GM23338 (cell line): ENCODE results near the gene UQCRC1. TPM values are rescaled to one million over a fixed set of nuclear protein-coding genes. Genes with fewer than 3 reads are reported as not detected.

Experiments used
- ATAC-seq: fragments of 200-7000 bp; cut with Tn5 transposase; 3 replicates; pipeline ENCODE4 v1.9.1; 2020
- DNase-seq: peaks from one replicate; pipeline ENCODE4 v3.0.0-alpha.2; 2015; ENCODE audit warnings: low spot score
- H2AFZ ChIP-seq: fragments of 200-600 bp; sonication (generic); 2 replicates; pipeline ENCODE4 v1.8.0; 2016; ENCODE audit warnings: antibody characterized with exemption, mild to moderate bottlenecking, moderate library complexity
- H3F3A ChIP-seq: fragments of 200-600 bp; sonication (generic); replicated peaks from 2 replicates; pipeline ENCODE4 v1.8.0; 2017; ENCODE audit warnings: antibody characterized with exemption, mixed run types, low read depth
- H3K27ac ChIP-seq: fragments of 200-600 bp; sonication (generic); 2 replicates; pipeline ENCODE4 v1.6.1; 2016; ENCODE audit warnings: low read depth
- H3K27me3 ChIP-seq: fragments of 200-600 bp; sonication (generic); 2 replicates; pipeline ENCODE4 v1.8.0; 2016; ENCODE audit warnings: mild to moderate bottlenecking, mixed run types, moderate library complexity; ENCODE audit not compliant: insufficient read depth
- H3K36me3 ChIP-seq: fragments of 200-600 bp; sonication (generic); 2 replicates; pipeline ENCODE4 v1.8.0; 2016; ENCODE audit warnings: mild to moderate bottlenecking; ENCODE audit not compliant: insufficient read depth
- H3K4me1 ChIP-seq: fragments of 200-600 bp; sonication (generic); 2 replicates; pipeline ENCODE4 v1.8.0; 2016; ENCODE audit warnings: mild to moderate bottlenecking, moderate library complexity; ENCODE audit not compliant: insufficient read depth
- H3K4me2 ChIP-seq: fragments of 200-600 bp; sonication (generic); 2 replicates; pipeline ENCODE4 v1.7.1; 2017; ENCODE audit warnings: mixed run types
- H3K4me3 ChIP-seq: fragments of 200-600 bp; sonication (generic); 2 replicates; pipeline ENCODE4 v1.6.1; 2016; ENCODE audit warnings: mixed run types
- H3K79me2 ChIP-seq: fragments of 200-600 bp; sonication (generic); replicated peaks from 2 replicates; pipeline ENCODE4 v1.8.0; 2017; ENCODE audit warnings: mild to moderate bottlenecking; ENCODE audit not compliant: insufficient read depth
- H3K9me2 ChIP-seq: fragments of 200-600 bp; sonication (generic); 2 replicates; pipeline ENCODE4 v1.8.0; 2017; ENCODE audit not compliant: insufficient read depth
- H4K20me1 ChIP-seq: fragments of 200-600 bp; sonication (generic); replicated peaks from 2 replicates; pipeline ENCODE4 v1.8.0; 2017; ENCODE audit warnings: mild to moderate bottlenecking; ENCODE audit not compliant: insufficient read depth
- H3K27ac Mint-ChIP-seq: 2 replicates; pipeline ENCODE4 v1.8.0; 2020; ENCODE audit warnings: inconsistent platforms, mild to moderate bottlenecking, moderate library complexity, mixed read lengths
- H3K27me3 Mint-ChIP-seq: 3 replicates; pipeline ENCODE4 v1.8.0; 2022; ENCODE audit warnings: low read depth, mild to moderate bottlenecking, moderate library complexity, mixed read lengths, inconsistent platforms; ENCODE audit not compliant: insufficient read depth, poor library complexity
- H3K36me3 Mint-ChIP-seq: 3 replicates; pipeline ENCODE4 v1.8.0; 2021; ENCODE audit warnings: low read depth, mild to moderate bottlenecking, inconsistent platforms, moderate library complexity, mixed read lengths
- H3K4me1 Mint-ChIP-seq: 3 replicates; pipeline ENCODE4 v1.8.0; 2020; ENCODE audit warnings: mild to moderate bottlenecking, inconsistent platforms, mixed read lengths
- H3K4me3 Mint-ChIP-seq: 3 replicates; pipeline ENCODE4 v1.8.0; 2021; ENCODE audit warnings: moderate library complexity, mild to moderate bottlenecking, inconsistent platforms, mixed read lengths
- H3K9me3 Mint-ChIP-seq: 3 replicates; pipeline ENCODE4 v1.8.0; 2020; ENCODE audit warnings: moderate library complexity, mild to moderate bottlenecking, inconsistent platforms, mixed read lengths
- CREB1 ChIP-seq: fragments of 250-450 bp; sonication (Bioruptor Pico); IDR thresholded peaks from 2 replicates; pipeline ENCODE4 v1.5.0; 2020; ENCODE audit warnings: low read depth, mild to moderate bottlenecking, moderate library complexity
- EZH2 ChIP-seq: fragments of 200-600 bp; sonication (generic); IDR thresholded peaks from one replicate; pipeline ENCODE4 v1.8.0; 2017; ENCODE audit warnings: antibody characterized with exemption, mild to moderate bottlenecking, low read depth; ENCODE audit not compliant: unreplicated experiment
- EZH2phosphoT487 ChIP-seq: fragments of 200-600 bp; sonication (generic); IDR thresholded peaks from one replicate; pipeline ENCODE4 v1.8.1; 2018; ENCODE audit warnings: antibody characterized with exemption; ENCODE audit not compliant: unreplicated experiment
- JUNB ChIP-seq: IDR thresholded peaks from one replicate; pipeline ENCODE4 v1.6.1; 2016; ENCODE audit warnings: antibody characterized with exemption; ENCODE audit not compliant: unreplicated experiment
- NANOG ChIP-seq: IDR thresholded peaks from 2 replicates; pipeline ENCODE4 v1.6.1; 2016; ENCODE audit warnings: antibody characterized with exemption, borderline replicate concordance
- POLR2AphosphoS5 ChIP-seq: IDR thresholded peaks from 2 replicates; pipeline ENCODE4 v1.6.1; 2016; ENCODE audit warnings: antibody characterized with exemption, low read depth
- STAT1 ChIP-seq: IDR thresholded peaks from one replicate; pipeline ENCODE4 v1.6.1; 2016; ENCODE audit warnings: antibody characterized with exemption; ENCODE audit not compliant: unreplicated experiment
- ZNF114 ChIP-seq: fragments of 250-450 bp; sonication (Bioruptor Pico); IDR thresholded peaks from 2 replicates; pipeline ENCODE4 v1.5.0; 2020; ENCODE audit warnings: mild to moderate bottlenecking, moderate library complexity
- ZNF331 ChIP-seq: fragments of 250-450 bp; sonication (Bioruptor Pico); IDR thresholded peaks from 2 replicates; pipeline ENCODE4 v1.5.0; 2020; ENCODE audit warnings: low read depth, mild to moderate bottlenecking, moderate library complexity
- polyA plus RNA-seq: library from polyadenylated mRNA; unstranded; fragments of >200 nt; fragmentation: Nextera tagmentation; extraction: Ambion mirVana; gene quantifications from 2 replicates; pipeline ENCODE4 v1.2.1, GENCODE V29; 2016
- total RNA-seq: library from RNA; depleted of rRNA; stranded (reverse); fragments of >200 nt; shearing (Covaris generic); gene quantifications from 2 replicates; pipeline ENCODE4 v1.2.3, GENCODE V29; 2014
- TF ChIP-seq, protein P1 (sequence below): IDR thresholded peaks from 2 replicates; pipeline ENCODE4 v1.6.1; 2016; ENCODE audit warnings: antibody characterized with exemption
- TF ChIP-seq, protein P2 (sequence below): fragments of 250-450 bp; sonication (Bioruptor Pico); IDR thresholded peaks from 2 replicates; pipeline ENCODE4 v1.5.0; 2020; ENCODE audit warnings: mild to moderate bottlenecking, moderate library complexity
- TF ChIP-seq, protein P3 (sequence below), 2 experiments: fragments of 200-600 bp in 1 of 2; sonication (generic) in 1 of 2; conservative IDR thresholded peaks; 2 replicates each; pipeline versions ENCODE4 v1.5.1 to v1.6.1; 2016 to 2017; ENCODE audit warnings: antibody characterized with exemption in 2 of 2, low read depth in 2 of 2, mild to moderate bottlenecking in 2 of 2, moderate library complexity in 1 of 2
- TF ChIP-seq, protein P4 (sequence below): IDR thresholded peaks from one replicate; pipeline ENCODE4 v1.6.1; 2018; ENCODE audit warnings: antibody characterized with exemption; ENCODE audit not compliant: unreplicated experiment

The UQCRC1 gene
- total and polyA plus RNA-seq, 2 experiments from 2014 or later, result 232 to 439 TPM

DNA sequence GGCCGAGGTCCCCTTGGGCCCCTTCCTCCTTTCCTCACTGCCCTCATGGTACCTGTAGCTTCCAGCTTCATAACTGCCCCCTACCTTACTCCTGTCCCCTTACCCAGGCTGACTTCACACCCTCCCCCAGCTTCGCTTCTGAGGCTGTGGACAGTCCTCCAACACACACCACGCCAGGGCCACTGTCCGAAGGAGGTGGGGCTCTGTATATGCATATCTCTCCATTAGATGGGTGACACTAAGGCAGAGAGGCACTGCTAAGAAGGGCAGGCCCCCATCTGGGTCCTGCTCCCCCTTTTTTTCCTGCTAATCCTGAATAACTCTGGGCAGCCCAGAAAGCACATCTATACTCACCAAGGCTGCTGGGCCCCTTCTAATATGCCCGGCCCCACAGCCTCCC lies 13.3 kb downstream of the UQCRC1 start:
- Histone ChIP-seq H3K79me2 (no peaks in the 10 kb centered on the region), H4K20me1 (no peaks in the 10 kb centered on the region; the same call in 1 of the 2 replicates), H3K36me3 (0 out of 2 replicates have a peak, but pooled peaks cover 6% of the 10 kb centered on the region), H3K27me3 (peaks cover 11% of the 10 kb centered on the region; the same call in 1 of the 2 replicates), H3K4me3 (peak overlapping the region; percentile 59; the same call in 1 of the 2 replicates), H3K4me1 (peaks cover 17% of the 10 kb centered on the region; the same call in 1 of the 2 replicates), H2AFZ (no peak overlapping the region), H3K4me2 (peak overlapping the region; percentile 88; the same call in 1 of the 2 replicates), H3F3A (0 out of 2 replicates have a peak, but pooled peaks cover 7% of the 10 kb centered on the region), H3K27ac (no peak overlapping the region), H3K9me2 (no peaks in the 10 kb centered on the region)
- no peaks in the 10 kb centered on the region for H3K9me3 Mint-ChIP-seq
- H3K27ac Mint-ChIP-seq, result no peak overlapping the region; the same call in 1 of the 2 replicates
- H3K4me1 Mint-ChIP-seq, result peaks cover 12% of the 10 kb centered on the region
- ATAC-seq (no peak), DNase-seq (no peak)
- TF ChIP-seq EZH2phosphoT487 (no peak), NANOG (no peak), POLR2AphosphoS5 (no peak), ZNF114 (CRISPR knock-in tag) (no peak), EZH2 (no peak), JUNB (no peak), CREB1 (CRISPR knock-in tag) (no peak), STAT1 (no peak), ZNF331 (CRISPR knock-in tag) (no peak)
- TF ChIP-seq, protein P1, sequence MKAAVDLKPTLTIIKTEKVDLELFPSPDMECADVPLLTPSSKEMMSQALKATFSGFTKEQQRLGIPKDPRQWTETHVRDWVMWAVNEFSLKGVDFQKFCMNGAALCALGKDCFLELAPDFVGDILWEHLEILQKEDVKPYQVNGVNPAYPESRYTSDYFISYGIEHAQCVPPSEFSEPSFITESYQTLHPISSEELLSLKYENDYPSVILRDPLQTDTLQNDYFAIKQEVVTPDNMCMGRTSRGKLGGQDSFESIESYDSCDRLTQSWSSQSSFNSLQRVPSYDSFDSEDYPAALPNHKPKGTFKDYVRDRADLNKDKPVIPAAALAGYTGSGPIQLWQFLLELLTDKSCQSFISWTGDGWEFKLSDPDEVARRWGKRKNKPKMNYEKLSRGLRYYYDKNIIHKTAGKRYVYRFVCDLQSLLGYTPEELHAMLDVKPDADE, result no peak
- TF ChIP-seq, protein P2, sequence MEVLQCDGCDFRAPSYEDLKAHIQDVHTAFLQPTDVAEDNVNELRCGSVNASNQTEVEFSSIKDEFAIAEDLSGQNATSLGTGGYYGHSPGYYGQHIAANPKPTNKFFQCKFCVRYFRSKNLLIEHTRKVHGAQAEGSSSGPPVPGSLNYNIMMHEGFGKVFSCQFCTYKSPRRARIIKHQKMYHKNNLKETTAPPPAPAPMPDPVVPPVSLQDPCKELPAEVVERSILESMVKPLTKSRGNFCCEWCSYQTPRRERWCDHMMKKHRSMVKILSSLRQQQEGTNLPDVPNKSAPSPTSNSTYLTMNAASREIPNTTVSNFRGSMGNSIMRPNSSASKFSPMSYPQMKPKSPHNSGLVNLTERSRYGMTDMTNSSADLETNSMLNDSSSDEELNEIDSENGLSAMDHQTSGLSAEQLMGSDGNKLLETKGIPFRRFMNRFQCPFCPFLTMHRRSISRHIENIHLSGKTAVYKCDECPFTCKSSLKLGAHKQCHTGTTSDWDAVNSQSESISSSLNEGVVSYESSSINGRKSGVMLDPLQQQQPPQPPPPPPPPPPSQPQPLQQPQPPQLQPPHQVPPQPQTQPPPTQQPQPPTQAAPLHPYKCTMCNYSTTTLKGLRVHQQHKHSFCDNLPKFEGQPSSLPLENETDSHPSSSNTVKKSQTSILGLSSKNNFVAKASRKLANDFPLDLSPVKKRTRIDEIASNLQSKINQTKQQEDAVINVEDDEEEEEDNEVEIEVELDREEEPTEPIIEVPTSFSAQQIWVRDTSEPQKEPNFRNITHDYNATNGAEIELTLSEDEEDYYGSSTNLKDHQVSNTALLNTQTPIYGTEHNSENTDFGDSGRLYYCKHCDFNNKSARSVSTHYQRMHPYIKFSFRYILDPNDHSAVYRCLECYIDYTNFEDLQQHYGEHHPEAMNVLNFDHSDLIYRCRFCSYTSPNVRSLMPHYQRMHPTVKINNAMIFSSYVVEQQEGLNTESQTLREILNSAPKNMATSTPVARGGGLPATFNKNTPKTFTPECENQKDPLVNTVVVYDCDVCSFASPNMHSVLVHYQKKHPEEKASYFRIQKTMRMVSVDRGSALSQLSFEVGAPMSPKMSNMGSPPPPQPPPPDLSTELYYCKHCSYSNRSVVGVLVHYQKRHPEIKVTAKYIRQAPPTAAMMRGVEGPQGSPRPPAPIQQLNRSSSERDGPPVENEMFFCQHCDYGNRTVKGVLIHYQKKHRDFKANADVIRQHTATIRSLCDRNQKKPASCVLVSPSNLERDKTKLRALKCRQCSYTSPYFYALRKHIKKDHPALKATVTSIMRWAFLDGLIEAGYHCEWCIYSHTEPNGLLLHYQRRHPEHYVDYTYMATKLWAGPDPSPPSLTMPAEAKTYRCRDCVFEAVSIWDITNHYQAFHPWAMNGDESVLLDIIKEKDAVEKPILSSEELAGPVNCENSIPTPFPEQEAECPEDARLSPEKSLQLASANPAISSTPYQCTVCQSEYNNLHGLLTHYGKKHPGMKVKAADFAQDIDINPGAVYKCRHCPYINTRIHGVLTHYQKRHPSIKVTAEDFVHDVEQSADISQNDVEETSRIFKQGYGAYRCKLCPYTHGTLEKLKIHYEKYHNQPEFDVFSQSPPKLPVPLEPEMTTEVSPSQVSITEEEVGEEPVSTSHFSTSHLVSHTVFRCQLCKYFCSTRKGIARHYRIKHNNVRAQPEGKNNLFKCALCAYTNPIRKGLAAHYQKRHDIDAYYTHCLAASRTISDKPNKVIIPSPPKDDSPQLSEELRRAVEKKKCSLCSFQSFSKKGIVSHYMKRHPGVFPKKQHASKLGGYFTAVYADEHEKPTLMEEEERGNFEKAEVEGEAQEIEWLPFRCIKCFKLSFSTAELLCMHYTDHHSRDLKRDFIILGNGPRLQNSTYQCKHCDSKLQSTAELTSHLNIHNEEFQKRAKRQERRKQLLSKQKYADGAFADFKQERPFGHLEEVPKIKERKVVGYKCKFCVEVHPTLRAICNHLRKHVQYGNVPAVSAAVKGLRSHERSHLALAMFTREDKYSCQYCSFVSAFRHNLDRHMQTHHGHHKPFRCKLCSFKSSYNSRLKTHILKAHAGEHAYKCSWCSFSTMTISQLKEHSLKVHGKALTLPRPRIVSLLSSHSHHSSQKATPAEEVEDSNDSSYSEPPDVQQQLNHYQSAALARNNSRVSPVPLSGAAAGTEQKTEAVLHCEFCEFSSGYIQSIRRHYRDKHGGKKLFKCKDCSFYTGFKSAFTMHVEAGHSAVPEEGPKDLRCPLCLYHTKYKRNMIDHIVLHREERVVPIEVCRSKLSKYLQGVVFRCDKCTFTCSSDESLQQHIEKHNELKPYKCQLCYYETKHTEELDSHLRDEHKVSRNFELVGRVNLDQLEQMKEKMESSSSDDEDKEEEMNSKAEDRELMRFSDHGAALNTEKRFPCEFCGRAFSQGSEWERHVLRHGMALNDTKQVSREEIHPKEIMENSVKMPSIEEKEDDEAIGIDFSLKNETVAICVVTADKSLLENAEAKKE (CRISPR knock-in tag), result no peak
- TF ChIP-seq, protein P3, sequence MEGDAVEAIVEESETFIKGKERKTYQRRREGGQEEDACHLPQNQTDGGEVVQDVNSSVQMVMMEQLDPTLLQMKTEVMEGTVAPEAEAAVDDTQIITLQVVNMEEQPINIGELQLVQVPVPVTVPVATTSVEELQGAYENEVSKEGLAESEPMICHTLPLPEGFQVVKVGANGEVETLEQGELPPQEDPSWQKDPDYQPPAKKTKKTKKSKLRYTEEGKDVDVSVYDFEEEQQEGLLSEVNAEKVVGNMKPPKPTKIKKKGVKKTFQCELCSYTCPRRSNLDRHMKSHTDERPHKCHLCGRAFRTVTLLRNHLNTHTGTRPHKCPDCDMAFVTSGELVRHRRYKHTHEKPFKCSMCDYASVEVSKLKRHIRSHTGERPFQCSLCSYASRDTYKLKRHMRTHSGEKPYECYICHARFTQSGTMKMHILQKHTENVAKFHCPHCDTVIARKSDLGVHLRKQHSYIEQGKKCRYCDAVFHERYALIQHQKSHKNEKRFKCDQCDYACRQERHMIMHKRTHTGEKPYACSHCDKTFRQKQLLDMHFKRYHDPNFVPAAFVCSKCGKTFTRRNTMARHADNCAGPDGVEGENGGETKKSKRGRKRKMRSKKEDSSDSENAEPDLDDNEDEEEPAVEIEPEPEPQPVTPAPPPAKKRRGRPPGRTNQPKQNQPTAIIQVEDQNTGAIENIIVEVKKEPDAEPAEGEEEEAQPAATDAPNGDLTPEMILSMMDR (conservative IDR thresholded peaks at IDR 0.05; ENCODE audit: low read depth in 2 of 2), result no peak
- TF ChIP-seq, protein P4, sequence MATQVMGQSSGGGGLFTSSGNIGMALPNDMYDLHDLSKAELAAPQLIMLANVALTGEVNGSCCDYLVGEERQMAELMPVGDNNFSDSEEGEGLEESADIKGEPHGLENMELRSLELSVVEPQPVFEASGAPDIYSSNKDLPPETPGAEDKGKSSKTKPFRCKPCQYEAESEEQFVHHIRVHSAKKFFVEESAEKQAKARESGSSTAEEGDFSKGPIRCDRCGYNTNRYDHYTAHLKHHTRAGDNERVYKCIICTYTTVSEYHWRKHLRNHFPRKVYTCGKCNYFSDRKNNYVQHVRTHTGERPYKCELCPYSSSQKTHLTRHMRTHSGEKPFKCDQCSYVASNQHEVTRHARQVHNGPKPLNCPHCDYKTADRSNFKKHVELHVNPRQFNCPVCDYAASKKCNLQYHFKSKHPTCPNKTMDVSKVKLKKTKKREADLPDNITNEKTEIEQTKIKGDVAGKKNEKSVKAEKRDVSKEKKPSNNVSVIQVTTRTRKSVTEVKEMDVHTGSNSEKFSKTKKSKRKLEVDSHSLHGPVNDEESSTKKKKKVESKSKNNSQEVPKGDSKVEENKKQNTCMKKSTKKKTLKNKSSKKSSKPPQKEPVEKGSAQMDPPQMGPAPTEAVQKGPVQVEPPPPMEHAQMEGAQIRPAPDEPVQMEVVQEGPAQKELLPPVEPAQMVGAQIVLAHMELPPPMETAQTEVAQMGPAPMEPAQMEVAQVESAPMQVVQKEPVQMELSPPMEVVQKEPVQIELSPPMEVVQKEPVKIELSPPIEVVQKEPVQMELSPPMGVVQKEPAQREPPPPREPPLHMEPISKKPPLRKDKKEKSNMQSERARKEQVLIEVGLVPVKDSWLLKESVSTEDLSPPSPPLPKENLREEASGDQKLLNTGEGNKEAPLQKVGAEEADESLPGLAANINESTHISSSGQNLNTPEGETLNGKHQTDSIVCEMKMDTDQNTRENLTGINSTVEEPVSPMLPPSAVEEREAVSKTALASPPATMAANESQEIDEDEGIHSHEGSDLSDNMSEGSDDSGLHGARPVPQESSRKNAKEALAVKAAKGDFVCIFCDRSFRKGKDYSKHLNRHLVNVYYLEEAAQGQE, result no peak
- peaks cover 32% of the 10 kb centered on the region for H3K36me3 Mint-ChIP-seq
- H3K27me3 Mint-ChIP-seq, result peaks cover 23% of the 10 kb centered on the region
- H3K4me3 Mint-ChIP-seq, result peak overlapping the region; percentile 60; the same call in 1 of the 3 replicates
